ENCODE results near the gene PLA2G2F. TPM values are rescaled to one million over a fixed set of nuclear protein-coding genes. Genes with fewer than 3 reads are reported as not detected.

PLA2G2F gene
- total RNA-seq, 1 experiment from 2014 or later, result not detected

DNA sequence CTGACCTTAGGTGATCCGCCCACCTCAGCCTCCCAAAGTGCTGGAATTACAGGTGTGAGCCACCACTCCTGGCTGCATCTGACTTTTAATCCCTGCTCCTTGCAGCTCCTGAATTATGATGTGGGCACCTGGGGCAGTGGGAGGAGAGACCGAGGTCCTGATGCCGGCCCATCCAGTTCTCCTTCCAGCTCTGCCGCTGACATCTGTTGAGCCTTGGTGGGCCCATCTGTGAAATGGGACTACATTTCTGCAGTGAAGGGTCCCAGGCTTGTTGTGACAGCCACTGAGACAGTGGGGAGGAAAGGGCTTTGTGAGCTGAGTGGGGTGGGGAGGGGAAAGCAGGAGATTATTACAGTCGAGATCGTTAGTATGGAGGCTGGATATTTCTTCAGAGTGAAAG, 11.8 kb downstream of the PLA2G2F start:
- intact Hi-C loops (cut with micrococcal nuclease; ENCODE audit: unreplicated experiment), result loop anchor here (5.0 to 10.0 kb wide), 2 partner anchors 176 to 389 kb away; partner anchors contain the start of gene PLA2G2A
- Histone ChIP-seq H3K4me1 (ENCODE audit: insufficient read depth, low read length, poor library complexity, severe bottlenecking) (no peaks in the 10 kb centered on the region), H3K27ac (ENCODE audit: low read depth, low read length, poor library complexity, severe bottlenecking) (no peak overlapping the region), H3K9me3 (ENCODE audit: low read depth, low read length, poor library complexity, severe bottlenecking) (no peaks in the 10 kb centered on the region), H3K27me3 (replicated peaks; ENCODE audit: insufficient read depth, low read depth, low read length, poor library complexity) (no peaks in the 10 kb centered on the region), H3K4me3 (ENCODE audit: low read depth, low read length, poor library complexity, severe bottlenecking) (no peak overlapping the region), H3K36me3 (ENCODE audit: insufficient read depth, low read length, poor library complexity, severe bottlenecking) (no peaks in the 10 kb centered on the region)
- no TSS peak for BruUV-seq (replicated peaks)
- TF ChIP-seq EZH2 (IDR thresholded peaks at IDR 0.05; ENCODE audit: borderline replicate concordance, low read depth, low read length, poor library complexity, severe bottlenecking), result no peak
- TF ChIP-seq CTCF (conservative IDR thresholded peaks at IDR 0.05; ENCODE audit: low read depth, low read length), result no peak
- POLR2A ChIA-PET (ENCODE audit: low non-redundant PET), result no interaction called here
- CTCF ChIA-PET, result interaction anchor here (0.6 kb wide), 1 partner anchor 165 kb away, joined by 3 read pairs; no protein-coding TSS in a partner anchor
- no peak for DNase-seq (ENCODE audit: low spot score)

DNA sequence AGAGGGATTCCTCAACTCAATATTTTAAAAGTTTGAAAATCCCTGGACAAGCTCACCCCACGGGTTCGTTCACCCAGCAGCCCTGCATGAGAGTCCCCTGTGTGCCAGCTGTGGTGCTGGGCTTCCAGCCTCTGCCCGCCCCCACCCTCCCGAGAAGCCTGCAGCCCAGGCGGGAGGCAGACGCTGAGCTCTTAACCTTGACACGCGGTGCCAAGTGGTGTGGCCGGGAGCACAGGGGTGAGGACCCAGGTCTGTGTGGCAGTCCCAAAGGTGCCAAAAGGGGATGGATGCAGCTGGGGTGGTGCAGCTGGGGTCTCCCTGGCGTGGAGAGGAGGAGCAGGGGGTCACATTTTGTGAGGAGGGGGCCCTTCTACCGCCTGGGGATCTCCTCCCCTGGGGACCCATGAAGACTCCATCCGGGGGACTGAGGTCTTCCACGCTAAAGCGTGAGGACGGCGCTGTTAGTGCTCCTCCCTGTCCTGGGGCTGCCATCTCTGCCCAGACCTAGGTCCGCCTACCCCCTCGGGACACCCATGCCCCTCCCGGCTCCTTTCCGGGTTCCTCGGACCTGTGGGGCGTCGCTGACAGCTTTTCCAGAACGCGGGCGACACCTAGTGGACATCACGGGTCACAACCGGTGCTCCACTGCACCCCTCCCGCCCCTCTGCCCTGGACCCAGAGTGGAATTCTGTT, 12.9 kb downstream of the PLA2G2F start:
- H3K4me3 ChIP-seq (ENCODE audit: low read depth, low read length, poor library complexity, severe bottlenecking), result peak overlapping the region; percentile 27
- POLR2A ChIA-PET (ENCODE audit: low non-redundant PET), result no interaction called here

GRCh38 chr1:20152599-20152930, 13.4 kb downstream of the PLA2G2F start:
- BruUV-seq (replicated peaks), result no TSS peak
- Histone ChIP-seq H3K9me3 (ENCODE audit: low read depth, low read length, poor library complexity, severe bottlenecking) (no peaks in the 10 kb centered on the region), H3K4me1 (ENCODE audit: insufficient read depth, low read length, poor library complexity, severe bottlenecking) (no peaks in the 10 kb centered on the region), H3K36me3 (ENCODE audit: insufficient read depth, low read length, poor library complexity, severe bottlenecking) (no peaks in the 10 kb centered on the region), H3K27me3 (replicated peaks; ENCODE audit: insufficient read depth, low read depth, low read length, poor library complexity) (no peaks in the 10 kb centered on the region), H3K4me3 (ENCODE audit: low read depth, low read length, poor library complexity, severe bottlenecking) (no peak overlapping the region), H3K27ac (ENCODE audit: low read depth, low read length, poor library complexity, severe bottlenecking) (no peak overlapping the region)
- intact Hi-C loops (cut with micrococcal nuclease; ENCODE audit: unreplicated experiment), result loop anchor here (2.0 to 10.0 kb wide), 4 partner anchors 52 to 390 kb away; partner anchors contain the start of gene PLA2G2A
- DNase-seq (ENCODE audit: low spot score), result no peak
- TF ChIP-seq CTCF (conservative IDR thresholded peaks at IDR 0.05; ENCODE audit: low read depth, low read length) (no peak), EZH2 (IDR thresholded peaks at IDR 0.05; ENCODE audit: borderline replicate concordance, low read depth, low read length, poor library complexity, severe bottlenecking) (no peak)
- POLR2A ChIA-PET (ENCODE audit: low non-redundant PET), result no interaction called here
- CTCF ChIA-PET, result interaction anchor here (0.6 kb wide), 1 partner anchor 172 kb away, joined by 6 read pairs; no protein-coding TSS in a partner anchor

More for the DNA sequence above, 12.9 kb downstream of the PLA2G2F start:
- Histone ChIP-seq H3K4me1 (ENCODE audit: insufficient read depth, low read length, poor library complexity, severe bottlenecking) (no peaks in the 10 kb centered on the region), H3K27ac (ENCODE audit: low read depth, low read length, poor library complexity, severe bottlenecking) (no peak overlapping the region), H3K36me3 (ENCODE audit: insufficient read depth, low read length, poor library complexity, severe bottlenecking) (no peaks in the 10 kb centered on the region), H3K27me3 (replicated peaks; ENCODE audit: insufficient read depth, low read depth, low read length, poor library complexity) (no peaks in the 10 kb centered on the region), H3K9me3 (ENCODE audit: low read depth, low read length, poor library complexity, severe bottlenecking) (no peaks in the 10 kb centered on the region)
- CTCF ChIA-PET, result interaction anchor here (0.6 to 0.9 kb wide), 3 partner anchors 37 to 177 kb away, joined by 3 to 6 read pairs (median 4); no protein-coding TSS in a partner anchor
- no TSS peak for BruUV-seq (replicated peaks)
- DNase-seq (ENCODE audit: low spot score), result peak; percentile 82
- peak; percentile 92 for TF ChIP-seq CTCF (conservative IDR thresholded peaks at IDR 0.05; ENCODE audit: low read depth, low read length)
- no peak for TF ChIP-seq EZH2 (IDR thresholded peaks at IDR 0.05; ENCODE audit: borderline replicate concordance, low read depth, low read length, poor library complexity, severe bottlenecking)
- intact Hi-C loops (cut with micrococcal nuclease; ENCODE audit: unreplicated experiment), result loop anchor here (2.0 to 10.0 kb wide), 4 partner anchors 51 to 390 kb away; partner anchors contain the start of gene PLA2G2A
